Measurements from ENCODE around the gene GLP1R.

Gene GLP1R

DNA sequence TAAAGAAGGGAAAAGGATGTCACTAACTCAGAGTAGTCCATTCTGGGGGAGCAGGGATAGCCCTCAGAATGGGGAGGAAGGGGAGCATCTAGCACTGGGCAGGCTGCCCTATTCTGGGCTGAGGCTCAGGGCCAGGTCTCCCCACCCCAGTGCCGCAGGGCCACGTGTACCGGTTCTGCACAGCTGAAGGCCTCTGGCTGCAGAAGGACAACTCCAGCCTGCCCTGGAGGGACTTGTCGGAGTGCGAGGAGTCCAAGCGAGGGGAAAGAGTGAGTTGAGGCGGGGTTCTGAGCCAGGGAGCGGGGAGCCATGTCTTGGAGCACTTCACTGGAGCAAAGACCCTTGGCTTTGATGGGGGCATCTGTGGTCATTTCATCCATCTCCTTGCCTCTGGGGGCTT is 17.0 kb downstream of the GLP1R start:
- H3K36me3 ChIP-seq (ENCODE audit: control insufficient read depth, insufficient read depth, low read length) = no peaks in the 10 kb centered on the region
- H3K9me3 ChIP-seq (ENCODE audit: control insufficient read depth, insufficient read depth, low read length) = no peaks in the 10 kb centered on the region
- no peak overlapping the region for H3K4me3 ChIP-seq (ENCODE audit: low read depth, low read length)
- H3K27ac ChIP-seq (ENCODE audit: low read depth, low read length) = no peak overlapping the region
- H3K9ac ChIP-seq (ENCODE audit: low read depth, low read length) = no peak overlapping the region
- no peaks in the 10 kb centered on the region for H3K27me3 ChIP-seq (ENCODE audit: control insufficient read depth, insufficient read depth, low read length)
- H3K4me1 ChIP-seq (ENCODE audit: control insufficient read depth, insufficient read depth, low read length) = no peaks in the 10 kb centered on the region

DNA sequence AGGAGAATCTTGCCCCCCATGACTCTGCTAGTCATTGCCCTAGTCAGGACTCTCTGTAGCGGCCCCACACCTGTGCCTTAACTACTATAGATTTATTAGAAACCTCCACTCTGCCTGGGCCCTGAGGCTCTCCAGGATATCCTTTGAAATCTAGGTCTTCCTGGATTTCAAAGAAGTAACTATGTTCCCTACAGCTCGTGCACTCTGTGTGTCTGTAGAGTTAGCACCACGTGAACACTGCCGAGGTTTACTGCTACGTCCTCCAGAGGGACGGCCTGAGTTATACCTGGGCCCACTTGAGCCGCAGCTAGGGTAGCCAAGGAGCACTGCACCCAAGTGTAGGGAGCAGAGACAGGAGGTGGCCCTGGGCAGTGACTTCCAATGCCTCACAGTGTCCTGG is 19.8 kb downstream of the GLP1R start:
- H3K4me3 ChIP-seq (ENCODE audit: low read depth, low read length) = no peak overlapping the region
- no peaks in the 10 kb centered on the region for H3K36me3 ChIP-seq (ENCODE audit: control insufficient read depth, insufficient read depth, low read length)
- H3K27ac ChIP-seq (ENCODE audit: low read depth, low read length) = no peak overlapping the region
- peaks cover 10% of the 10 kb centered on the region for H3K4me1 ChIP-seq (ENCODE audit: control insufficient read depth, insufficient read depth, low read length)
- H3K9me3 ChIP-seq (ENCODE audit: control insufficient read depth, insufficient read depth, low read length) = no peaks in the 10 kb centered on the region
- H3K9ac ChIP-seq (ENCODE audit: low read depth, low read length) = no peak overlapping the region
- H3K27me3 ChIP-seq (ENCODE audit: control insufficient read depth, insufficient read depth, low read length) = no peaks in the 10 kb centered on the region

DNA sequence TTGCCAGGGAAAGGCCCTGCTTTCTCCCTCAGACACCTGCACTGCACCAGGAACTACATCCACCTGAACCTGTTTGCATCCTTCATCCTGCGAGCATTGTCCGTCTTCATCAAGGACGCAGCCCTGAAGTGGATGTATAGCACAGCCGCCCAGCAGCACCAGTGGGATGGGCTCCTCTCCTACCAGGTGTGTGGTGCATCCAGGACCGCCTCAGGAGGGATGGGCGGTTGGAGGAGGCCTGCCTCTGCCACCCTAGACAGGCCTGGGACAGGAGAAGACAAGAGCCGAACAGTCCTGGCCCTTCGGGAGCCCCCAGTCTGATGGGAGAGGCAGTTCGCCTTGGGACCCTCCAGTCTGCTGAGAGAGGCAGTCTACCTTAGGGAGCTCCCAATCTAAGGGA is 24.2 kb downstream of the GLP1R start:
- Histone ChIP-seq H3K36me3 (ENCODE audit: control insufficient read depth, insufficient read depth, low read length) (no peaks in the 10 kb centered on the region), H3K27ac (ENCODE audit: low read depth, low read length) (no peak overlapping the region), H3K9ac (ENCODE audit: low read depth, low read length) (no peak overlapping the region), H3K4me3 (ENCODE audit: low read depth, low read length) (no peak overlapping the region), H3K27me3 (ENCODE audit: control insufficient read depth, insufficient read depth, low read length) (no peaks in the 10 kb centered on the region), H3K9me3 (ENCODE audit: control insufficient read depth, insufficient read depth, low read length) (no peaks in the 10 kb centered on the region), H3K4me1 (ENCODE audit: control insufficient read depth, insufficient read depth, low read length) (peaks cover 10% of the 10 kb centered on the region)

DNA sequence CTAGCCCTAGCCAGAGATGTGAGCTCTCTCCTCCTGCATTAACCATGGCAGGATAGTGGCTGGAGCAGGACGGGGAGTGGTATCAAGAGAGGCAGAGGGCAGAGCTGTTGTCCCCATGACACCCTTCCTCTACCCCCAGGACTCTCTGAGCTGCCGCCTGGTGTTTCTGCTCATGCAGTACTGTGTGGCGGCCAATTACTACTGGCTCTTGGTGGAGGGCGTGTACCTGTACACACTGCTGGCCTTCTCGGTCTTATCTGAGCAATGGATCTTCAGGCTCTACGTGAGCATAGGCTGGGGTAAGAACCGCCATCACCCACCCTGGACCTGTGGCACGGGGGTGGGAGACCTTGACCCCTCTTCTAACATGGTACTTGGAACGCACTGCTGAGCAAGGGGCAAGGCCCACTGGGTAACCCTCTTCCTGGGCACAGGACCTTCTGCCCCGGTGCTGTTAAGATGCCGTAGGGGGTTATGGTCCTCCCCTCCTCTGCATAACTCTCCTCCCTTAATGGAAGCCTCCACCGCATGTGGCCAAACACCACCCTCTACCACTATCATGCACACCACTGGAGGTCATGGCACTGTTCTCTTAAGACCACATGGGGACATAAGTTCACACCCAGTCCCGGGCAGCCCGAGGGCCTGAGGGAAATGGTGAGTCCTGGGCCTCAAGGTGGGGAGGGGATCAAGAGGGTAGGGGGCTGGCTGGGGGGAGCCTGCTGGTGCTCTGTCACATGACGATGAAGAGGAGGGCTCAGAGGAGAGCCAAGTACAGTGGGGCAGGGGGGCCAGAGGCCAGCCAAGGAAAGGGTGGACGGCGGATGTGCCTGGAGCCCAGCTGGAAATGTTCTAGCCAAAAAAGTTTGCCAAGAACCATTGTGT is 25.1 kb downstream of the GLP1R start:
- no peaks in the 10 kb centered on the region for H3K36me3 ChIP-seq (ENCODE audit: control insufficient read depth, insufficient read depth, low read length)
- no peaks in the 10 kb centered on the region for H3K9me3 ChIP-seq (ENCODE audit: control insufficient read depth, insufficient read depth, low read length)
- H3K9ac ChIP-seq (ENCODE audit: low read depth, low read length) = no peak overlapping the region
- H3K4me3 ChIP-seq (ENCODE audit: low read depth, low read length) = no peak overlapping the region
- peaks cover 10% of the 10 kb centered on the region for H3K4me1 ChIP-seq (ENCODE audit: control insufficient read depth, insufficient read depth, low read length)
- no peak overlapping the region for H3K27ac ChIP-seq (ENCODE audit: low read depth, low read length)
- no peaks in the 10 kb centered on the region for H3K27me3 ChIP-seq (ENCODE audit: control insufficient read depth, insufficient read depth, low read length)

DNA sequence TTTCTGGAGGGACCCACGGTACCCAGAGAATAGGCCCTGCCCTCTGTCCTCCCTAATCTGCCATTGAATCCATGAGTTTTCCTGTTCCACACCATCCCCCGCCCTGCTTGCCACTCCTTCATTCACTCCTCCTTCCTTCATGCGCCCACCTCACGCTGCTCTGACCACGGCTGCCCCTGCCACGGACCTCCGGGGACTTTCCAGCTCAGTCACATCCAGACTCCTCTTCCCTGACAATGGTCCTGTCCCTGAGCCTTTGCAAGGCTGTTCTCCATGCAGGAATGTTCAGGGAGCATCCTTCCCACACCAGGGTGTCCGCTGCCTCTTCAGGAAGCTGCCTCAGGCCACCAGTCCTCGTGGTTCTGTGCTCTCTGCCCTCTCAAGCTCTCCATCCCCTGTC is 25.9 kb downstream of the GLP1R start:
- Histone ChIP-seq H3K9me3 (ENCODE audit: control insufficient read depth, insufficient read depth, low read length) (no peaks in the 10 kb centered on the region), H3K9ac (ENCODE audit: low read depth, low read length) (no peak overlapping the region), H3K4me3 (ENCODE audit: low read depth, low read length) (no peak overlapping the region), H3K36me3 (ENCODE audit: control insufficient read depth, insufficient read depth, low read length) (no peaks in the 10 kb centered on the region), H3K27me3 (ENCODE audit: control insufficient read depth, insufficient read depth, low read length) (no peaks in the 10 kb centered on the region), H3K27ac (ENCODE audit: low read depth, low read length) (no peak overlapping the region), H3K4me1 (ENCODE audit: control insufficient read depth, insufficient read depth, low read length) (peaks cover 10% of the 10 kb centered on the region)

DNA sequence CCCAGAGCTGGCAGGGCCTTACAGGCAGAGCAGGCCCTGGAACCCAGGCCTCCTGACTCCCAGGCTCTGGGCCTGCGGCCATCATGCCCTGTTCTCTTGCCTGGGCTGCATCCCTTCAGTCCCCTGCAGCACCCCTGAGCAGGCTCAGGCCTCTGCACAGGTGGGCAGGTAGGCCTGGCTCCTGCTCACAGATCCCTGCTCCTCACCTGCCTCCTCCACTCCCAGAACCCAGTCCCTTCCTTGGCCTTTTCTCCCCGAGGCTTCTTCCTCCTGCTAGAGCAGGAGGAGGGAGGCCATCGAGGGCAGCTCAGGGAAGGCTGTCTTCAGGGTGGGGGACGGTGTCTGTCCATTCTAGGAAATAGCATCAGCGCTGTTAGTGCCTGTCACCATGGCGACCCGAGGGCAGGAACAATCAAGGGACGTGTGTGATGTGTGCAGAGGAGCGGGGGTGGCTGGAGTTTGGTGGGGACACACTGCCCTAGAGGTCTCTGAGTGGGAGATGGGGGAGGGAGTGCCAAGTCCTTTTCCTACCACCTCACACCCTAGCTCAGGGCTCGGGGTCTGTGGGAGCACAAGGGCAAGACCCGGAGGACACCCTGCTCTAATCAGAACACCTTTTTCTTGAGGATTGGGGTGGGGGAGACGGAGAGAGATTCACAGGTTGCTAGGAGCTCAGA is 26.6 kb downstream of the GLP1R start:
- H3K27me3 ChIP-seq (ENCODE audit: control insufficient read depth, insufficient read depth, low read length) = no peaks in the 10 kb centered on the region
- no peak overlapping the region for H3K9ac ChIP-seq (ENCODE audit: low read depth, low read length)
- H3K4me1 ChIP-seq (ENCODE audit: control insufficient read depth, insufficient read depth, low read length) = peaks cover 10% of the 10 kb centered on the region
- H3K9me3 ChIP-seq (ENCODE audit: control insufficient read depth, insufficient read depth, low read length) = no peaks in the 10 kb centered on the region
- no peak overlapping the region for H3K27ac ChIP-seq (ENCODE audit: low read depth, low read length)
- no peaks in the 10 kb centered on the region for H3K36me3 ChIP-seq (ENCODE audit: control insufficient read depth, insufficient read depth, low read length)
- H3K4me3 ChIP-seq (ENCODE audit: low read depth, low read length) = no peak overlapping the region

DNA sequence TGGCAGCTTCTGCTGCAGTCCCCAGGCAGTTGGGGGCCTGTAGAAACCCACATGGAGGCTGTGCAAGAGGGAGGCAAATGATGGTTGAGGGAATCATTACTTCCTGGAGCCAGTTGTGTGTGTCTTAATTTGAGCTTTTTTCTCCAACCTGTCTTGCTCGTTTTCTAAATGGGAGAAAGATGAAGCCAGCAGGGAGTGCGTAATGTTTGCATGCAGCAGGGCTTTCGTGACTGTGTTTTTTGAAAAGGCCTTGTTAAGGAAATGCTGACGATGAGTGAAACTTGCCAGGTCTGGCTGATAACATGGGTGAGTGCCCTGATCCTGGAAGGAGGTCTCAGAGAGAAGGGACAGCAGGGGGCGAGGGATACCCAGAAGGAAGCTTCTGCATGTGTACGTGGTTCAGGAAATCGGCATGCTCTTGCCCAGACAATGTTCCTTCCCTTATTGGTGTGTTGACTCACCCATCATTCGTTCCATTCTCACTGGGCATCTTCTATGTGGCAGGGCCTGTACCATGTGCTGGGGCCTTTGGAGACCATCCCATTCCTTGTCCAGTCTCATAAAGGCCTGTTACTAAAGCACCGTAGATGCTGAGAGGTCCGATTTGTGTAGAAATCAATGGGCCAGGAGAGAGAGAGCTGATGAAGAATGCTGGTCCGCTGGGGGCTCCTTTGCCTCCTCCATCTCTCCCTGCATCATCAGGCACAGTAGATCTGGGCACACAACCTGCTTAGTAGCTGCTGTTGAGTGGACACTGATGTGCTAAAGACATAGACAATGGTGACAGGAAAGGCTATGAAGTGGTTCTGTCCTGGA is 27.4 kb downstream of the GLP1R start:
- Histone ChIP-seq H3K27ac (ENCODE audit: low read depth, low read length) (no peak overlapping the region), H3K4me1 (ENCODE audit: control insufficient read depth, insufficient read depth, low read length) (peaks cover 10% of the 10 kb centered on the region), H3K9ac (ENCODE audit: low read depth, low read length) (no peak overlapping the region), H3K27me3 (ENCODE audit: control insufficient read depth, insufficient read depth, low read length) (no peaks in the 10 kb centered on the region), H3K36me3 (ENCODE audit: control insufficient read depth, insufficient read depth, low read length) (no peaks in the 10 kb centered on the region), H3K9me3 (ENCODE audit: control insufficient read depth, insufficient read depth, low read length) (no peaks in the 10 kb centered on the region), H3K4me3 (ENCODE audit: low read depth, low read length) (no peak overlapping the region)

DNA sequence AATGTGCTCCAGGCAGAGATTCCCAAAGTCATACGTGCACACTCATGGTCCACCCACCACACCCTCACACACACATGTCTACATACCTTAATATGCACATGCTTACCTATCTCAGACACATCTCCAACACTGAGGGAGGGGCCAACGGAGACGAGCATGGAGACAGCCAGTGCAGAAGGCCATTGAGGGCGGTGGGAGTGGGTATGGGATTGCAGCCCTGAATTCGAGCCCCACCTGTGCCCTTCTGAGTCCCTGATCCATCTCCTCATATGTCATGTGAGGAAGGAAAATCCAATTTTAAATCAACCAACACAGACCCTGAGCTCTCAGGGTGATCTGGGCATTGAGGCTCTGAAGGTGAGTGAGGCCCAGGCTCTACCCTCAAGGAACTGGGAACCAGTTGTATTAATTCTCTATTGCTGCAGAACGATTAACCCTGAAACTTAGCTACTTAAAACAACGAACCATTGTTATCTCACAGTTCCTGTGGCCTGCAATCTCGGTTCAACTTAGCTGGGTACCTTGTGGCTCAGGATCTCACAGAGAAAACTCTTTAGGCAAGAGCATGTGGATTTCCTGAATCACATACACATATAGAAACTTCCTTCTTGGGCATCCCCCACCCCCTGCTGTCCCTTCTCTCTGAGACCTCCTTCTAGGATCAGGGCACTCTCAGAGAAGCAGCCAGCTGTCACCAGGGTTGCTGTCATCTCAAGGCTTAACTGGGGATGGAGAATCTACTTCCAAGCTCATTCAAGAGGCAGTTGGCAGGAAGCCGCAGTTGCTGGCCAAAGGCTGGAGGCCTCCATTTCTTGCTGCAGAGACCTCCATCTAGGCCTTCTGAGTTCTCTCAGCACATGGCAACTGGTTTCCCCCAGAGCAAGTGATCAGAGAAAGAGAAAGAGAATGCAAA is 28.3 kb downstream of the GLP1R start:
- Histone ChIP-seq H3K27ac (ENCODE audit: low read depth, low read length) (no peak overlapping the region), H3K9ac (ENCODE audit: low read depth, low read length) (no peak overlapping the region), H3K4me3 (ENCODE audit: low read depth, low read length) (no peak overlapping the region), H3K36me3 (ENCODE audit: control insufficient read depth, insufficient read depth, low read length) (no peaks in the 10 kb centered on the region), H3K9me3 (ENCODE audit: control insufficient read depth, insufficient read depth, low read length) (no peaks in the 10 kb centered on the region), H3K27me3 (ENCODE audit: control insufficient read depth, insufficient read depth, low read length) (no peaks in the 10 kb centered on the region), H3K4me1 (ENCODE audit: control insufficient read depth, insufficient read depth, low read length) (peaks cover 10% of the 10 kb centered on the region)

DNA sequence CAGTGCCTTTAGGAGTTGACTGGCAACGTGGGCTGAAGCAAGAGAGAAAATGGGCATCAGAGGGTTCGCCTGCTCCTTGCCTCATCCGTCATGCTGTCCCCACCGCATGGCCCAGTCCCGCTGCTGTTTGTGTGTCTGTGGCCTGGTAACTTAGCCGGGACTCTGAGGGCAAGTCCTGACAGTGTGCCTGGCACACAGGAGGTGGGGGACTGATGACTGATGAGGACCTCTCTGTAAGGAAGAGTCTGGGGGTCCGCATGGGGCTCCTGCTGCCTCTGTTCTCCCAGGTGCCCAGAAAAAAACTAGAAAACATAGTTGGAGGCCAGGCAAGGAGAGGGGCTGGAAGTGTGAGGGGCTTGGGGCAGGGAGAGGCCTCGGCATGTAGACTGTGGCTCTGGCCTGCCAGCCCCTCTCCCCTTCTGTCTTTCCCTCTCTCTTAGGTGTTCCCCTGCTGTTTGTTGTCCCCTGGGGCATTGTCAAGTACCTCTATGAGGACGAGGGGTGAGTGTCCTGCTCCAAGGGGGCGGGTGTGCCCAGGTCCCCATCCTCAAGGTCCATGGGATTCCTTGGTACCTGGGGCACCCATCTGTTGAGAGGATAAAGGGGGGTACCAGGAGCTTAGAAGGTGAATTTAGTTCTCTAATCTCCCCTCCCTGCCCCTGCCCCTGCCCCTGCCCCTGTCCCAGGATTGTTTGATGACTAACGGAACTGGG is 29.5 kb downstream of the GLP1R start:
- no peak overlapping the region for H3K9ac ChIP-seq (ENCODE audit: low read depth, low read length)
- H3K4me1 ChIP-seq (ENCODE audit: control insufficient read depth, insufficient read depth, low read length) = peaks cover 7% of the 10 kb centered on the region
- no peak overlapping the region for H3K27ac ChIP-seq (ENCODE audit: low read depth, low read length)
- no peaks in the 10 kb centered on the region for H3K9me3 ChIP-seq (ENCODE audit: control insufficient read depth, insufficient read depth, low read length)
- H3K4me3 ChIP-seq (ENCODE audit: low read depth, low read length) = no peak overlapping the region
- H3K27me3 ChIP-seq (ENCODE audit: control insufficient read depth, insufficient read depth, low read length) = no peaks in the 10 kb centered on the region
- H3K36me3 ChIP-seq (ENCODE audit: control insufficient read depth, insufficient read depth, low read length) = no peaks in the 10 kb centered on the region

DNA sequence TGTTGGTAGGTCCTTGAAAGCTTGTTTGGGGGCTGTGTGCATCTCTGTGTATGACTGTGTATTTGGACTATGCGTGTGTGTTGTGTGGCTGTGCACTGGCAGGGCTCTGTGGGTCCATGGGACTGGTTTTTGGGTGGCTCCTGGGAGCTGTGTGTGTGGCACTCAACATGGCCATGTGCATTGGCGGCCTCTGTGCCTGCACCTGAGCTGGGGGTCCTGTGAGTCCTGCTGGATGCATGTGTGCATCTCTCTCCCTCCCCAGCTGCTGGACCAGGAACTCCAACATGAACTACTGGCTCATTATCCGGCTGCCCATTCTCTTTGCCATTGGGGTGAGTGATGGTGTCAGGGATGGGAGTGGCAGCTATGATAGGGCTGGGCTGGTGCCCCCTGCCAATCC is 30.1 kb downstream of the GLP1R start:
- H3K4me1 ChIP-seq (ENCODE audit: control insufficient read depth, insufficient read depth, low read length) = peaks cover 7% of the 10 kb centered on the region
- H3K36me3 ChIP-seq (ENCODE audit: control insufficient read depth, insufficient read depth, low read length) = no peaks in the 10 kb centered on the region
- no peak overlapping the region for H3K27ac ChIP-seq (ENCODE audit: low read depth, low read length)
- no peak overlapping the region for H3K9ac ChIP-seq (ENCODE audit: low read depth, low read length)
- no peaks in the 10 kb centered on the region for H3K9me3 ChIP-seq (ENCODE audit: control insufficient read depth, insufficient read depth, low read length)
- H3K4me3 ChIP-seq (ENCODE audit: low read depth, low read length) = no peak overlapping the region
- H3K27me3 ChIP-seq (ENCODE audit: control insufficient read depth, insufficient read depth, low read length) = no peaks in the 10 kb centered on the region
